OCI-LY7 (cell line): ENCODE results near the gene POLR2E.

Experiments used
- EZH2phosphoT487 ChIP-seq: fragments of 200-600 bp; sonication (generic); IDR thresholded peaks from 2 replicates; pipeline ENCODE4 v1.6.1; 2018; ENCODE audit warnings: low read depth, borderline replicate concordance, mild to moderate bottlenecking, mixed run types, antibody characterized with exemption, low read length, moderate library complexity, mixed read lengths
- TF ChIP-seq, protein P1 (sequence below): fragments of 200-600 bp; sonication (generic); conservative IDR thresholded peaks from 2 replicates; pipeline ENCODE4 v1.5.1; 2014; ENCODE audit warnings: mild to moderate bottlenecking, antibody characterized with exemption, low read length, moderate library complexity, mixed read lengths

DNA sequence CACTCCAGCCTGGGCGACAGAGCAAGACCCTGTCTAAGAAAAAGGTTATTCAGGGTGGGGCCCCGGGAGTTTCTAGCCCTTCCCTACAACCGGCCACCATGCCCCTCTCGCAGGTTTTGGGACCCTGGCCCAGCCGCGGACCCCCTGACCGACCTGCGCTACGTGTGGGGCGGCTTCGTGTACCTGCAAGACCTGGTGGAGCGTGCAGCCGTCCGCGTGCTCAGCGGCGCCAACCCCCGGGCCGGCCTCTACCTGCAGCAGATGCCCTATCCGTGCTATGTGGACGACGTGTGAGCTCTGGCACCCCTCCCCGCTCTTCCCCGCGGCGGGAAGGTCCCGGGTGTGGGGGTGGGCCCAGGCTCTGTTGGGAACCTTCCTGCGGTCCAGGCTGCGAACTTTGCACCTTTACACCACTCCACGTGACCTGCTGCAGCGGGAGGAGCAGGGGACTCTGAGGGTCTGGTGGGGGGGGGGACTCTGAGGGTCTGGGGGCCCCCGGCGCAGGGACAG lies 49.0 kb downstream of the POLR2E start:
- TF ChIP-seq EZH2phosphoT487, result no peak
- TF ChIP-seq, protein P1, sequence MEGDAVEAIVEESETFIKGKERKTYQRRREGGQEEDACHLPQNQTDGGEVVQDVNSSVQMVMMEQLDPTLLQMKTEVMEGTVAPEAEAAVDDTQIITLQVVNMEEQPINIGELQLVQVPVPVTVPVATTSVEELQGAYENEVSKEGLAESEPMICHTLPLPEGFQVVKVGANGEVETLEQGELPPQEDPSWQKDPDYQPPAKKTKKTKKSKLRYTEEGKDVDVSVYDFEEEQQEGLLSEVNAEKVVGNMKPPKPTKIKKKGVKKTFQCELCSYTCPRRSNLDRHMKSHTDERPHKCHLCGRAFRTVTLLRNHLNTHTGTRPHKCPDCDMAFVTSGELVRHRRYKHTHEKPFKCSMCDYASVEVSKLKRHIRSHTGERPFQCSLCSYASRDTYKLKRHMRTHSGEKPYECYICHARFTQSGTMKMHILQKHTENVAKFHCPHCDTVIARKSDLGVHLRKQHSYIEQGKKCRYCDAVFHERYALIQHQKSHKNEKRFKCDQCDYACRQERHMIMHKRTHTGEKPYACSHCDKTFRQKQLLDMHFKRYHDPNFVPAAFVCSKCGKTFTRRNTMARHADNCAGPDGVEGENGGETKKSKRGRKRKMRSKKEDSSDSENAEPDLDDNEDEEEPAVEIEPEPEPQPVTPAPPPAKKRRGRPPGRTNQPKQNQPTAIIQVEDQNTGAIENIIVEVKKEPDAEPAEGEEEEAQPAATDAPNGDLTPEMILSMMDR, result no peak
